MCF 10A (cell line): ENCODE results near the gene METTL1. TPM values are rescaled to one million over a fixed set of nuclear protein-coding genes. Genes with fewer than 3 reads are reported as not detected.

Experiments
- BruUV-seq: library from RNA; stranded (reverse); fragments of 400-500 nt; replicated peaks from 2 replicates; lab custom pipeline; 2021; lab: Mats Ljungman, UMichigan
- CTCF ChIA-PET: fragments of 300-600 bp; sonication (Branson Sonifier 250); formaldehyde crosslinking; extraction: SDS; loops from one replicate; lab custom pipeline; 2021; ENCODE audit warnings: antibody characterized with exemption, inconsistent platforms; lab: Yijun Ruan, JAX
- POLR2A ChIA-PET: fragments of 300-600, 350-650 bp; sonication (Branson Sonifier 250); formaldehyde crosslinking; extraction: SDS; loops from one replicate; lab custom pipeline; 2020; ENCODE audit warnings: antibody characterized with exemption, inconsistent platforms; lab: Yijun Ruan, JAX
- DNase-seq: peaks from one replicate; pipeline ENCODE4 v3.0.0-alpha.2; 2018; ENCODE audit not compliant: unreplicated experiment
- H3K27ac Mint-ChIP-seq: one replicate; pipeline ENCODE4 v1.8.0; 2022; ENCODE audit warnings: mild to moderate bottlenecking, low read depth, mixed read lengths; ENCODE audit not compliant: unreplicated experiment
- H3K27me3 Mint-ChIP-seq: one replicate; pipeline ENCODE4 v1.8.0; 2022; ENCODE audit warnings: mixed read lengths; ENCODE audit not compliant: insufficient read depth, unreplicated experiment
- H3K36me3 Mint-ChIP-seq: one replicate; pipeline ENCODE4 v1.8.0; 2022; ENCODE audit warnings: mild to moderate bottlenecking, moderate library complexity, mixed read lengths; ENCODE audit not compliant: insufficient read depth, unreplicated experiment
- H3K4me1 Mint-ChIP-seq: one replicate; pipeline ENCODE4 v1.8.0; 2022; ENCODE audit warnings: mixed read lengths; ENCODE audit not compliant: insufficient read depth, unreplicated experiment
- H3K4me3 Mint-ChIP-seq: one replicate; pipeline ENCODE4 v1.8.0; 2022; ENCODE audit warnings: mild to moderate bottlenecking, moderate library complexity, mixed read lengths; ENCODE audit not compliant: unreplicated experiment
- H3K9me3 Mint-ChIP-seq: one replicate; pipeline ENCODE4 v1.8.0; 2022; ENCODE audit warnings: mixed read lengths; ENCODE audit not compliant: unreplicated experiment
- CTCF ChIP-seq: fragments of 200-600 bp; IDR thresholded peaks from one replicate; pipeline ENCODE4 v1.8.0; 2022; ENCODE audit warnings: antibody characterized with exemption, mild to moderate bottlenecking; ENCODE audit not compliant: unreplicated experiment
- intact Hi-C: fragments of 100-400 bp; cut with micrococcal nuclease; formaldehyde crosslinking; loops from 2 replicates; pipeline ENCODE4 v1.14.1; 2022
- total RNA-seq: library from RNA; stranded (reverse); gene quantifications from 2 replicates; pipeline ENCODE4 v1.2.3, GENCODE V29; 2022

Gene METTL1
- total RNA-seq, 1 experiment from 2014 or later: 40.6 TPM

DNA sequence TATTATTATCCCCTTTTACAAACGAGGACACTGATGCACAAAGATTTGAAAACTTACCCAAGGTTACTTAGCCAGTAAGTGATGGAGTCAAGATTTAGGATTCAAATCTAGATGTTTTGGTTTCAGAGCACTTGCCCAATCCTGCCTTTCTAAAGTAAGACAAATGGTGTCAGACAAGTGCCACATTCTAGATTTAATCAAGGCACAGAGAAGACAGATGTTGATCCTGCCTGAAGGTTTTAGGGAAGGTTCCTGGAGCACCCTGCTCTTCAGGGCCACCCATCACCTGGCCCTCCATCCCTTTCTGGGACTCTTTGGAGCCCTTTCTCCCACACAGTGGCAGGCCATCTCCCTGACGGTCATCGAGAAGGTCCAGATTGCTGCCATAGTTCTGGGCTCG is 14.1 kb downstream of the METTL1 start:
- BruUV-seq: no TSS peak
- no peak for DNase-seq
- CTCF ChIA-PET: interaction anchor here (0.6 to 2.3 kb wide), 4 partner anchors 9 to 1288 kb away, joined by 3 to 12 read pairs (median 5); partner anchors contain the start of gene CYP27B1
- Mint-ChIP-seq H3K9me3 (no peaks in the 10 kb centered on the region), H3K27me3 (no peaks in the 10 kb centered on the region), H3K27ac (no peak overlapping the region), H3K4me3 (no peak overlapping the region), H3K36me3 (peaks cover 13% of the 10 kb centered on the region), H3K4me1 (peaks cover 24% of the 10 kb centered on the region)
- POLR2A ChIA-PET: interaction anchor here (0.6 to 4.1 kb wide), 2 partner anchors 9 to 86 kb away, joined by 4 to 26 read pairs; partner anchors contain the start of gene CYP27B1
- intact Hi-C loops: no loop called here
- no peak for TF ChIP-seq CTCF

DNA sequence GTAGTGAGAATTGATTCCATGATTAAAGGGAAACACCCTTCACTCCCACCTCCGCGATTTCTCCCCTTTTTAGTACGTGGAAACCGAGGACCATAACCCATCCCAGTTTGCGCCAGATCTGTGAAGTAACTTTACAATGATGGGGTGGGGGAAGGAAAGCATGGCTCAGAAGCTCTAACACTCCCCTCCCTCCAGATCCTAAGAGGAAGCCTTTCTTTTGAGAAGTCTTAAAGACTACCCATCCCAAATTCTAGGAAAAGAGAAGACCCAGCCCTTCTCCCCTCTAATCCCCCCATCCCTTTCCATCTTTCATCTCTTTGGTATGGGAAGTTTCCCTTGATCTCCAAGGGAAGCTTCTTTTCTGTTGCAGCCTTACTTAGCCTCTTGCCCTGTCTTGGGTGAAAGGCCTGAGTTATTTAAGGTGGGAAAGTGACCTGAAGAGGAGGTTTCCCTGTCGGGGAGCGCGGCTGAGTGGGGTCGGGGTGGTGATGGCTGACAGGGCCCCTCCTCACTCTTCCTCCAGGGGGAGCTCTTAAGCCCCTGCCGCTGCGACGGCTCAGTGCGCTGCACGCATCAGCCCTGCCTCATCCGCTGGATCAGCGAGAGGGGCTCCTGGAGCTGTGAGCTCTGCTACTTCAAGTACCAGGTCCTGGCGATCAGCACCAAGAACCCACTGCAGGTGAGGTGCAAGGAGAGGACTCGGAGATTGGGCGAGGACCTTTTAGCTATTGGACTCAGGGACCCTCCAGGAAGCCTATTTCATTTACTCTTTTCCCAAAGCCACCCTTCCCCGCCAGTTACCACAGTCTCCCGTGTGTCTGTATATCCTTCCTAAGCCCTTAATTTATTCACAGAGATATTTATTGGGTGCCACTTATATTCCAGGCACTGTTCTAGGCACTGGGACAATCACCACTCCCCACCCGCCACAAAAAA is 15.2 kb downstream of the METTL1 start:
- Mint-ChIP-seq H3K9me3 (no peaks in the 10 kb centered on the region), H3K27ac (no peak overlapping the region), H3K4me3 (peak overlapping the region; percentile 73), H3K27me3 (no peaks in the 10 kb centered on the region), H3K36me3 (peaks cover 17% of the 10 kb centered on the region), H3K4me1 (peaks cover 27% of the 10 kb centered on the region)
- intact Hi-C loops: no loop called here
- no peak for DNase-seq
- POLR2A ChIA-PET: interaction anchor here (0.6 to 4.1 kb wide), 6 partner anchors 8 to 88 kb away, joined by 4 to 26 read pairs (median 7); partner anchors contain the start of genes CYP27B1, TSFM and TSPAN31
- CTCF ChIA-PET: interaction anchor here (0.6 to 2.3 kb wide), 11 partner anchors 10 to 1289 kb away, joined by 3 to 12 read pairs (median 4); partner anchors contain the start of genes CYP27B1, EEF1AKMT3, METTL1 and TSFM
- BruUV-seq: no TSS peak
- TF ChIP-seq CTCF: no peak

DNA sequence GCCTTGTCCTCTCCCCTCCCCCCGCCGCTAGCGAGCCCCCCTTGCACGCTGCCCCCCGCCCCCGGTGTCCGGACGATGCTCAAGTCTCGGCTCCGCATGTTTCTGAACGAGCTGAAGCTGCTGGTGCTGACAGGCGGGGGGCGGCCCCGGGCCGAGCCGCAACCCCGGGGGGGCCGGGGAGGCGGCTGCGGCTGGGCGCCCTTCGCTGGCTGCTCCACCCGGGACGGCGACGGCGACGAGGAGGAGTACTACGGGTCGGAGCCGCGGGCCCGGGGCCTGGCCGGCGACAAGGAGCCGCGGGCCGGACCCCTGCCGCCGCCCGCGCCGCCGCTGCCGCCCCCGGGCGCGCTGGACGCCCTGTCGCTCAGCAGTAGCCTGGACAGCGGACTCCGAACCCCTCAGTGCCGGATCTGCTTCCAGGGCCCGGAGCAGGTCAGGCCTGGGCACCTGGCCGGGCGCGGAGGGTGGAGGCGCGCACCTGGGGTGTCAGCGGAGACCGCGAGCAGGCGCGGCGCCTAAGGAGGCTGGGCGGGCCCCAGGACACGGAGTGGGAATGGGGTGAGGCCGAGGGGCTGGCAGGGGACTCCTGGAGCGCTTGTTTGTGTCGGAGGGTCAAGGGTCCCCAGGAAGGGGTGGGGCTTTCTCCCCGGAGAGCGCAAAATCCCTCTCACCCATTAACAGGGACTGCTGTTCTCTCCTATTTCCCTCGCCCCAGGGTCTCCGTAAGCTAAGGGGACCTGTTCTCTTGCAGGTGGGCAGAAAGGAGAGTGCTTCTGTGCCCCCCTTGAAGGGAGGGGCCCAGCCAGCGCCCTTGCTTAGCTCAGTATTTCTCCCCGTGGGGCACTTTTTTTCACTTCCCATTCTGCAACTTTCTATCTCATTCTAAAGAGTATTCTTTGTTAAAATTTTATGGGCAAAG is 16.2 kb downstream of the METTL1 start:
- POLR2A ChIA-PET: interaction anchor here (0.7 to 4.1 kb wide), 6 partner anchors 9 to 38 kb away, joined by 3 to 26 read pairs (median 7); partner anchors contain the start of genes CYP27B1, TSFM and TSPAN31

More for the DNA sequence above, 16.2 kb downstream of the METTL1 start:
- H3K27ac Mint-ChIP-seq: no peak overlapping the region
- peaks cover 35% of the 10 kb centered on the region for H3K4me1 Mint-ChIP-seq
- peaks cover 22% of the 10 kb centered on the region for H3K36me3 Mint-ChIP-seq
- no peak for DNase-seq
- H3K4me3 Mint-ChIP-seq: peak overlapping the region; percentile 73
- no TSS peak for BruUV-seq
- no peaks in the 10 kb centered on the region for H3K27me3 Mint-ChIP-seq
- no peak for TF ChIP-seq CTCF
- H3K9me3 Mint-ChIP-seq: no peaks in the 10 kb centered on the region
- CTCF ChIA-PET: interaction anchor here (1.0 to 2.3 kb wide), 6 partner anchors 11 to 38 kb away, joined by 3 to 12 read pairs (median 4); partner anchors contain the start of genes CYP27B1, EEF1AKMT3, METTL1 and TSFM
- intact Hi-C loops: no loop called here
